Parathyroid adenoma (tissue), 2 donors: ENCODE data around the gene SPECC1L.

Experiments
- H2AFZ ChIP-seq: fragments of 300-600 bp; sonication (generic); one replicate; pipeline ENCODE4 v1.7.0; 2017; ENCODE audit warnings: antibody characterized with exemption, mild to moderate bottlenecking
- H3K27ac ChIP-seq: fragments of 300-600 bp; sonication (generic); one replicate; pipeline ENCODE4 v1.7.0; 2017
- H3K27me3 ChIP-seq: fragments of 300-600 bp; sonication (generic); one replicate; pipeline ENCODE4 v1.7.0; 2017; ENCODE audit warnings: low read length; ENCODE audit not compliant: control insufficient read depth, insufficient read depth
- H3K36me3 ChIP-seq: fragments of 300-600 bp; sonication (generic); one replicate; pipeline ENCODE4 v1.7.0; 2017; ENCODE audit warnings: low read length; ENCODE audit not compliant: control insufficient read depth, insufficient read depth
- H3K4me1 ChIP-seq: fragments of 300-600 bp; sonication (generic); one replicate; pipeline ENCODE4 v1.7.0; 2017; ENCODE audit warnings: control low read depth
- H3K4me2 ChIP-seq: fragments of 300-600 bp; sonication (generic); one replicate; pipeline ENCODE4 v1.7.0; 2017; ENCODE audit warnings: low read length
- H3K4me3 ChIP-seq: fragments of 300-600 bp; sonication (generic); one replicate; pipeline ENCODE4 v1.7.0; 2017; ENCODE audit warnings: low read depth, low read length
- H3K79me2 ChIP-seq: fragments of 300-600 bp; sonication (generic); one replicate; pipeline ENCODE4 v1.7.0; 2017; ENCODE audit warnings: control low read depth
- H3K9ac ChIP-seq: fragments of 300-600 bp; sonication (generic); one replicate; pipeline ENCODE4 v1.7.0; 2017; ENCODE audit warnings: mild to moderate bottlenecking
- H3K9me3 ChIP-seq: fragments of 300-600 bp; sonication (generic); one replicate; pipeline ENCODE4 v1.7.0; 2017; ENCODE audit warnings: low read length; ENCODE audit not compliant: control insufficient read depth
- CTCF ChIP-seq: fragments of 300-600 bp; sonication (generic); IDR thresholded peaks from one replicate; pipeline ENCODE4 v1.7.0; 2017; ENCODE audit warnings: antibody characterized with exemption, mild to moderate bottlenecking
- donor health status: primary hyperparathyroidism.

The SPECC1L gene

GRCh38 chr22:24390576-24390975, 119.9 kb downstream of the SPECC1L start:
- Histone ChIP-seq H2AFZ (no peak overlapping the region), H3K4me3 (no peak overlapping the region), H3K4me1 (no peaks in the 10 kb centered on the region), H3K36me3 (no peaks in the 10 kb centered on the region), H3K9ac (no peak overlapping the region), H3K27ac (no peak overlapping the region), H3K9me3 (no peaks in the 10 kb centered on the region), H3K79me2 (no peaks in the 10 kb centered on the region), H3K27me3 (no peaks in the 10 kb centered on the region), H3K4me2 (no peak overlapping the region)
- TF ChIP-seq CTCF = no peak

- no peaks in the 10 kb centered on the region for H3K9me3 ChIP-seq
- no peak overlapping the region for H3K4me2 ChIP-seq
- no peaks in the 10 kb centered on the region for H3K36me3 ChIP-seq
- no peak overlapping the region for H2AFZ ChIP-seq
- no peaks in the 10 kb centered on the region for H3K27me3 ChIP-seq
- no peaks in the 10 kb centered on the region for H3K4me1 ChIP-seq
- TF ChIP-seq CTCF = no peak
- H3K27ac ChIP-seq = peak overlapping the region; percentile 24
- H3K4me3 ChIP-seq = no peak overlapping the region
- H3K9ac ChIP-seq = no peak overlapping the region
- no peaks in the 10 kb centered on the region for H3K79me2 ChIP-seq
These were observed 121.2 kb downstream of the SPECC1L start for GRCh38 chr22:24391836-24392217.

- H3K79me2 ChIP-seq = no peaks in the 10 kb centered on the region
- no peak for TF ChIP-seq CTCF
- H3K4me3 ChIP-seq = no peak overlapping the region
- H3K9me3 ChIP-seq = no peaks in the 10 kb centered on the region
- no peaks in the 10 kb centered on the region for H3K36me3 ChIP-seq
- no peaks in the 10 kb centered on the region for H3K4me1 ChIP-seq
- peak overlapping the region; percentile 24 for H3K27ac ChIP-seq
- no peak overlapping the region for H3K4me2 ChIP-seq
- no peak overlapping the region for H3K9ac ChIP-seq
- H2AFZ ChIP-seq = no peak overlapping the region
- H3K27me3 ChIP-seq = no peaks in the 10 kb centered on the region
These were observed 121.7 kb downstream of the SPECC1L start for GRCh38 chr22:24392218-24392931.

GRCh38 chr22:24393012-24393559, 122.5 kb downstream of the SPECC1L start:
- H3K36me3 ChIP-seq = no peaks in the 10 kb centered on the region
- no peak overlapping the region for H2AFZ ChIP-seq
- H3K4me2 ChIP-seq = no peak overlapping the region
- no peak overlapping the region for H3K9ac ChIP-seq
- no peak for TF ChIP-seq CTCF
- H3K27me3 ChIP-seq = no peaks in the 10 kb centered on the region
- H3K4me1 ChIP-seq = no peaks in the 10 kb centered on the region
- no peaks in the 10 kb centered on the region for H3K9me3 ChIP-seq
- H3K4me3 ChIP-seq = no peak overlapping the region
- no peaks in the 10 kb centered on the region for H3K79me2 ChIP-seq
- H3K27ac ChIP-seq = no peak overlapping the region

- Histone ChIP-seq H3K27me3 (no peaks in the 10 kb centered on the region), H3K9ac (no peak overlapping the region), H2AFZ (no peak overlapping the region), H3K4me3 (no peak overlapping the region), H3K27ac (no peak overlapping the region), H3K79me2 (no peaks in the 10 kb centered on the region), H3K4me1 (no peaks in the 10 kb centered on the region), H3K36me3 (no peaks in the 10 kb centered on the region), H3K4me2 (no peak overlapping the region), H3K9me3 (no peaks in the 10 kb centered on the region)
- TF ChIP-seq CTCF = no peak
These were observed 123.2 kb downstream of the SPECC1L start for GRCh38 chr22:24393848-24394247.
